Measurements from ENCODE around the gene ARHGEF12.

ARHGEF12 gene

DNA sequence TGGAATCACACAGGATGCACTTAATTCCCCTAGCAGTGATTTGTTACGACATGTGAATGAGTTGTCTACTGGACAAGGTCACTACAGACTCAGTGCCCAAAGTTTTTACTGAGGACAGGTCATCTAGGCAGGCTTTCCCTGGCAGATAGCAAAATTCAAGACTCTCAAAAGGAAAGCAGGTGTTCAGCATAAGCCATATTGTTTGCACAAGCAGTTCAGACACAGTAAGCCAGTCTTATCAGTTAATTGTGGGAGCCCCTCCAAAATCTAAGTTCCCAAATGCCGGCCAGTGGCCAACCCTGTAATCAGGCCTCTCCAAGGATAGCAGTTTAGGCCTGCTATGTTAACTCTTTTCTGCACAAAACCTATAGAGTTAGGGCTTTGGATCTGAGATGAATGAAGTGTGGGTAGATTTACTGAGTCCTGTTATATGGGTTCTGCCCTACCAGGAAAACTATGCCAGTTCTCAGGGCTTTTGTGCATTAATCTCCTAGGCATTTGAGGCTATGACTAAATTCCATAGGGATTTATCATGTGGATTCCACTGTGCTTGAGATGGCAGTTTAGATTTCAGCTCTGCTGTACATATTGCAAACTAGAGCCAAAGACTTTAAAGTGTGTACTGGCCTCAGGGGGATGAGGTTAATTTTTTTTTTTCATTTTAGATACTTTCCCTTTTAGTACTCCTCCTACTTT is 4.8 kb upstream of the ARHGEF12 start:
- DNase-seq, result no peak
- H3K4me1 Mint-ChIP-seq (ENCODE audit: low read depth), result peaks cover 19% of the 10 kb centered on the region
- no peak overlapping the region for H3K4me3 Mint-ChIP-seq
- H3K36me3 Mint-ChIP-seq (ENCODE audit: low read depth), result no peaks in the 10 kb centered on the region
- H3K27ac Mint-ChIP-seq, result no peak overlapping the region
- H3K9me3 Mint-ChIP-seq, result no peaks in the 10 kb centered on the region
- H3K27me3 Mint-ChIP-seq, result peaks cover 52% of the 10 kb centered on the region

- DNase-seq, result no peak
- peaks cover 49% of the 10 kb centered on the region for H3K27me3 Mint-ChIP-seq
- H3K9me3 Mint-ChIP-seq, result no peaks in the 10 kb centered on the region
- H3K27ac Mint-ChIP-seq, result no peak overlapping the region
- no peak overlapping the region for H3K4me3 Mint-ChIP-seq
- peaks cover 4% of the 10 kb centered on the region for H3K36me3 Mint-ChIP-seq (ENCODE audit: low read depth)
- peaks cover 23% of the 10 kb centered on the region for H3K4me1 Mint-ChIP-seq (ENCODE audit: low read depth)
Observed at GRCh38 chr11:120332822-120333716, 3.1 kb upstream of the ARHGEF12 start.

- H3K9me3 Mint-ChIP-seq, result no peaks in the 10 kb centered on the region
- peaks cover 28% of the 10 kb centered on the region for H3K4me1 Mint-ChIP-seq (ENCODE audit: low read depth)
- DNase-seq, result no peak
- no peak overlapping the region for H3K4me3 Mint-ChIP-seq
- peaks cover 4% of the 10 kb centered on the region for H3K36me3 Mint-ChIP-seq (ENCODE audit: low read depth)
- H3K27me3 Mint-ChIP-seq, result peaks cover 50% of the 10 kb centered on the region
- H3K27ac Mint-ChIP-seq, result no peak overlapping the region
Observed at GRCh38 chr11:120333801-120334200, 2.4 kb upstream of the ARHGEF12 start.

DNA sequence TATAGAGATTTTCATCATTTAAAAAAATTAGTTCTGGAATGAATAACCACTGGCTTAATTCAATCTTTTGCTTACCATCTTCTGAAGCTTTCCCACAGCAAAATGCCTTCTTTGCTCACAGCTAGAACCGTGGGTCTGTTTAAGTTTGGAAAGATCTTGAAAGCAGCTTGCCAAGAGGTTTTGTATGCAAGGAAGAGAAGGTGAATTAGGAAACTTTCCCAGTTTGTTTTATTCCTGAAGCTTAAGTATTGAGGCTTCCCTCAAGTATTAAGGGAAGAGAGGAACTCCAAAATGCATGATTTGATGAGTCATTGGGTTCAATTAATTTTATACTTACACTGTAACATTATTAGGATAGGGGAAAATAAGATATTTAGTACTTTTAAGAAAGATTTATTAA is 1.9 kb upstream of the ARHGEF12 start:
- Mint-ChIP-seq H3K27me3 (peaks cover 51% of the 10 kb centered on the region), H3K4me1 (ENCODE audit: low read depth) (peaks cover 30% of the 10 kb centered on the region), H3K27ac (no peak overlapping the region), H3K9me3 (no peaks in the 10 kb centered on the region), H3K36me3 (ENCODE audit: low read depth) (peaks cover 4% of the 10 kb centered on the region), H3K4me3 (no peak overlapping the region)
- no peak for DNase-seq

DNA sequence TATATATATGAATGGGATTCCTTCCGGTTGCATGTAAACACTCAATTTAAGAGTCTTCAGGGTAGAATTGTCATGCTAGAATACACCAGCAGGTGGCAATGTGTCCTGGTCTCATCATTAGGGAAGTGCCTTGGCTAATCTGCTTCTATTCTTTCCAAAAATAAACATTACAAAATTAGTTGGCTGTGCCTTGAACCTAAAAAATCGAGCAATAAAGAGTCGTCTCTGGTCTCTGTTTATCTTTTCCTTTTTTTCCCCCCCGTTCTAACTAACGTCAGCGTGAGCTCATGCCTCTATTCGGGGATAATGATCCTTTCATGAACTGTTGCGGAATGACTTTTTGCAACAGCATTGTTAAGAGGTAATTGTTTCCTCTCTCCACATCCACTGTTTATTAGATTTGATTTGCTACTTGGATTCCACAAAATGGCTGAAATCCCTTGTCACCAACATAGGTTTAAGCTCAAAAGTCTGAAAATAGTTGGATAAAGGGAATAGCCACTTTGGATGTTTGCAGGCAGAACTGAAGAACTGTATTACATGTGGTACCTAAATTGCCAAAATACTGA is 1.2 kb upstream of the ARHGEF12 start:
- H3K27me3 Mint-ChIP-seq, result peaks cover 53% of the 10 kb centered on the region
- H3K9me3 Mint-ChIP-seq, result no peaks in the 10 kb centered on the region
- no peak overlapping the region for H3K27ac Mint-ChIP-seq
- H3K4me1 Mint-ChIP-seq (ENCODE audit: low read depth), result peaks cover 36% of the 10 kb centered on the region
- H3K36me3 Mint-ChIP-seq (ENCODE audit: low read depth), result peaks cover 4% of the 10 kb centered on the region
- H3K4me3 Mint-ChIP-seq, result peak overlapping the region; percentile 65
- DNase-seq, result no peak

DNA sequence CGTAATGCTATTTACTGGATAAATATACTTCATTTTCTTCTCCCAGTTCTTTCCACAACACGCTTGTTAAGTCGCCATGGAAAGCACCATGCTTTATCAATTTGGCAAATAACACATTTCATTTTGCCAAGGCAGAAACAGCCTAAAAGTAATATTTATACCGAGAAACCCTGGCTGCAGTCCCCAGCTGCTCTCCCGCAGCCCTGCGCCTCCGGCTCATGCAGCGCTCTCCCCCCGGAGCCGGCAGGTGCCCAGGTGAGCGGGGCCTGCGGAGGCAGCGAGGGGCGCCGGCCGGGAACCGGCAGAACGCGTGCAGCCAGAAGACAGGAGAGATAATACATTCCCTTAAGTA is 681 bp upstream of the ARHGEF12 start:
- Mint-ChIP-seq H3K4me1 (ENCODE audit: low read depth) (peaks cover 42% of the 10 kb centered on the region), H3K9me3 (no peaks in the 10 kb centered on the region), H3K4me3 (peak overlapping the region; percentile 65), H3K36me3 (ENCODE audit: low read depth) (peaks cover 4% of the 10 kb centered on the region), H3K27me3 (peaks cover 53% of the 10 kb centered on the region), H3K27ac (no peak overlapping the region)
- no peak for DNase-seq

DNA sequence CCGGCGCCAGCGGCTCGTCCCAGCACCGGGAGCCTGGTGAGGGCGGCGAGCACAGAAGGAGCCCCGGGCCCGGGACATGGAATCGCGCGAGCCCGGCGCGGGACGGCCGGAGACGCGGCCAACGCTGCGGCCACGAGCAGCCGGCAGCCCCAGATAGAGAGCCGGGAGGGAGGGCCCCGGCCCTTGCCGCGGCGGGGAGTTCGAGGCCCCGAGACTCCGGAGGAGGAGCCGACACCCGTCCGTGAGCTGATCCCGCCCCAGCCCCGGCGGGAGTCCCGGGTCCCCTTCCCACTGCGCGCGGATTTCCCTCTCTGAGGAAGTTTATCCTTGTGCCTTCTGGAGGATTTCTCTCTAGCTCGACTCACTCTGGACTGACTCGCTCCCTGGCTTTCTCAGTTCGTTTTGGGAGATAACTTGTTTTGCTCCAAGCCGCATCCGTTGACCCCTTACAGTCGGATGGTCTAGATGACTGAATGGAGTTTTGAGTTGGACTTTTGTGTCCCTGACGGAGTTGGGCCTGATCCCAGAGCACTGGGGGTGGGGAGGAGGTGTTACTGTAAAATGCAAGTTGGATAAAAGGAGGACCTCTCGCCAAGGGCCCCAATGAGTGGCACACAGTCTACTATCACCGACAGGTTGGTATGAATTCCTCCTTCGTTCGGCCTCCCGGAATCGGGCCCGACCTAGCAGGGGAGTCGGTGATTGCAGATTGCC is 585 bp downstream of the ARHGEF12 start:
- peaks cover 4% of the 10 kb centered on the region for H3K36me3 Mint-ChIP-seq (ENCODE audit: low read depth)
- DNase-seq, result peak; percentile 57
- H3K4me1 Mint-ChIP-seq (ENCODE audit: low read depth), result peaks cover 45% of the 10 kb centered on the region
- peak overlapping the region; percentile 72 for H3K27ac Mint-ChIP-seq
- H3K4me3 Mint-ChIP-seq, result peak overlapping the region; percentile 84
- peaks cover 60% of the 10 kb centered on the region for H3K27me3 Mint-ChIP-seq
- H3K9me3 Mint-ChIP-seq, result no peaks in the 10 kb centered on the region

DNA sequence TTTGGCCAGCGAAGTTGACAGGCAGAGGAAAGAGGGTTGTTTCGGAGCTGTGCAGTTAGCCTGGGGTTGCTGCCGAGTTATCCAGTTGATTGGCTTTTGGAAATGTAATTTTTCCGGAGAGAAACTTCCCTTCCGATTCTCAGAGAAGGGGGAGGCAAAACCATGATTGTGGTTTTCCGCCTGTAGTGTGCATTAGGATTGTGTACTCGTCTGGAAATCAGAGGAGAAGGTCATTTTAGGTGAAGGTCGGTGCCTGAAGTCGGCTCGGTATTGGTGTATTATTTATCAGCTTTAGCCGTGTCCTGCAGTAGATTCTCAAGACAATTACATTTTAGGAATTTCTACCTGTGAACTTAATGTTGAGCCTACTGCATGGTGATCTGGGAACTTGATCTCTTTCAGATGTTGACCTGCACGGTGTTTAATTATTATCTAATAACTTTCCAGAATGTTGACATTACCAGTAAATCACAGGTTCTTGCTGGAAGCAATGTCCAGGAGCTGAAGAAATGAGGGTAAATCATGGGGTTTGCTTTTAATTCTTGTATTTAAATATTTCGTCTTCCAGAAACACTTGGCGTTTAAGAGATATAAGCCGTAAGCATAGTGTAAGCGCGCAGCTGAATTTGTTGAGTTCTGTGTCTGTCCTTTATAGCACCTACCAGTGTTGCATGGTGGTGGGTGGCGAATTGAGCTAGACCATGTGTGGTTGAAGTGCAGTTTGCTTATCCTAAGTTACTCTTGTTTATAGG is 1.3 kb downstream of the ARHGEF12 start:
- peak overlapping the region; percentile 72 for H3K27ac Mint-ChIP-seq
- peaks cover 64% of the 10 kb centered on the region for H3K27me3 Mint-ChIP-seq
- H3K4me1 Mint-ChIP-seq (ENCODE audit: low read depth), result peaks cover 48% of the 10 kb centered on the region
- H3K9me3 Mint-ChIP-seq, result peaks cover 5% of the 10 kb centered on the region
- DNase-seq, result no peak
- peak overlapping the region; percentile 84 for H3K4me3 Mint-ChIP-seq
- H3K36me3 Mint-ChIP-seq (ENCODE audit: low read depth), result peaks cover 4% of the 10 kb centered on the region

DNA sequence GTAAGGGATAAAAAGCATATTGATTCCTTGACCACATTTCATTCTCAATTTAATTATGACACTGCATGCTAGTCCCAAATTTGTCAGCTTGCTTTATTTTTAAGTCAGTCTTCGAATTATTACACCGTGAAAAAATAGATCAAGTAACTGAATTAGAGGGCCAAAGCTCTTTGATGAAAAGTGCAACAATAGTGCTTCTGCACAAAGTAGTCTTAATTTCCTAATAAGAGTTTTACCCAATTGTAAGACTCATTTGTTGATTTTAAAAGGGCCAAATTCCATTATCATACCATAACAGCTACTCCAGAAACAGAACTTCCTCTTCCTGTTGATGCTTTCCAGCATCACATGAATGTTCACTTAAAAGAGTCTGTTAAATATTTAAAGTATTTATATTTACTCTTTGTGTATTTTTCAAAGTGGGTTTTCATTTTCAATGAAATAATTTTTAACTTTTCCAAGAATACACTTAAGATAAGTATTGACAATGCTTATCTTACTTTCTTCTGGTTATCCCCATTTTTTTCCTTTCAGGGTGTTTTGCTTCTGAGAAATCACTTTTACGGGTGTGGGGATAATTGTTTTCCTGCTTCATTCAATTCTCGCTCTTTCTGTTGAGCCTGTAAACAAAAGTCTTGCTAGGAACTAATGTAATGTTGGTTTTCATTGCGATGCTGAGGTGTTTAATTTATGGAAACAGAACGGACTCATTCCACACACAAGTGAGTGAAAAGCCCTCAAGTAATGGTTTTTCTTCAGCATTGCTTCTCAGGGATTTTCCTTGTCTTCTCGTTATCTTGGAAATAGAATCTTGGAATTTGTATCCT is 2.1 kb downstream of the ARHGEF12 start:
- Mint-ChIP-seq H3K27me3 (peaks cover 60% of the 10 kb centered on the region), H3K4me3 (peak overlapping the region; percentile 84), H3K4me1 (ENCODE audit: low read depth) (peaks cover 45% of the 10 kb centered on the region), H3K36me3 (ENCODE audit: low read depth) (peaks cover 4% of the 10 kb centered on the region), H3K9me3 (peaks cover 5% of the 10 kb centered on the region), H3K27ac (no peak overlapping the region)
- no peak for DNase-seq

GRCh38 chr11:120339394-120339890 is 3.2 kb downstream of the ARHGEF12 start:
- no peak overlapping the region for H3K27ac Mint-ChIP-seq
- no peak for DNase-seq
- peaks cover 4% of the 10 kb centered on the region for H3K36me3 Mint-ChIP-seq (ENCODE audit: low read depth)
- peaks cover 54% of the 10 kb centered on the region for H3K4me1 Mint-ChIP-seq (ENCODE audit: low read depth)
- H3K27me3 Mint-ChIP-seq, result peaks cover 59% of the 10 kb centered on the region
- H3K4me3 Mint-ChIP-seq, result no peak overlapping the region
- peaks cover 5% of the 10 kb centered on the region for H3K9me3 Mint-ChIP-seq

DNA sequence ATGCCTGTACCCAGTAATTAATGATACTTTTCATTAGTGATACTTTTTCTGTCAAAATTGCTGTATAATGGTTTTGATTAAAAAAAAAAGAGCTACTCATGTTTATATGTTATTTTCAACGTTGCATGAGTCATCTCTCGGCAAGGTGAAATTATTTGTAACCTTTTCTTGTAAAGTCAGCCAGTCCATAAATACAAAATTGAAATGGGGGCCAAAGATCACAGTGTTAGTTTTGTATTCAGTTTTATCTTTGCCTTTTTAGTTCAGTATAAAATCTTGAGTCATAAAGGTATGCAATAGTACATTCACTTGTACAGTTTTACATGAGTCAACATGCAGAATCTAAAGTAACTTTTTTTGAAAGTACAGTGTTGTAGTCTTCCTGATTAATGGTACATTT is 4.3 kb downstream of the ARHGEF12 start:
- peaks cover 66% of the 10 kb centered on the region for H3K27me3 Mint-ChIP-seq
- H3K36me3 Mint-ChIP-seq (ENCODE audit: low read depth), result peaks cover 4% of the 10 kb centered on the region
- H3K27ac Mint-ChIP-seq, result no peak overlapping the region
- H3K4me1 Mint-ChIP-seq (ENCODE audit: low read depth), result peaks cover 56% of the 10 kb centered on the region
- no peak overlapping the region for H3K4me3 Mint-ChIP-seq
- no peak for DNase-seq
- H3K9me3 Mint-ChIP-seq, result peaks cover 5% of the 10 kb centered on the region

GRCh38 chr11:120342226-120342625 is 6.0 kb downstream of the ARHGEF12 start:
- Mint-ChIP-seq H3K9me3 (peaks cover 5% of the 10 kb centered on the region), H3K4me1 (ENCODE audit: low read depth) (peaks cover 59% of the 10 kb centered on the region), H3K27me3 (peaks cover 77% of the 10 kb centered on the region), H3K27ac (no peak overlapping the region), H3K36me3 (ENCODE audit: low read depth) (no peaks in the 10 kb centered on the region), H3K4me3 (no peak overlapping the region)
- DNase-seq, result no peak

DNA sequence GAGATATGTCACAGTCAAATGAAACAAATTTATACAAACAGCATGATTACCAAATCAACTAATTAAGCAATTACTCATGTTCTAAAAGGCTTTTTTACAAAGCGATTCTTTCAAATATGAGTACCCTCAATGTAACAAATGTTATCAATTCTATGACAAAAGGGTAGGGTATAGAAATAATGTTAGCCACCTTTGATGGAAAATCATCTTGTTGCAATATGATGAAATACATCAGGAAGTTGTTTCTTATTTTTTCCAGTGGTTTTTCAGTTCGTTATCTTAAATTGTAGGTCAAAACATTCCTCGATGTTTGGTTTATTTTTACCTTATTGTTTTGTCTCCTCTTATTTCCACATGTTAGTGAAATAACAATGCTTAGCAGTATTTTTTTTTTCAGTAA is 6.5 kb downstream of the ARHGEF12 start:
- H3K27ac Mint-ChIP-seq, result no peak overlapping the region
- H3K27me3 Mint-ChIP-seq, result peaks cover 77% of the 10 kb centered on the region
- H3K36me3 Mint-ChIP-seq (ENCODE audit: low read depth), result no peaks in the 10 kb centered on the region
- H3K4me1 Mint-ChIP-seq (ENCODE audit: low read depth), result peaks cover 55% of the 10 kb centered on the region
- no peak for DNase-seq
- peaks cover 5% of the 10 kb centered on the region for H3K9me3 Mint-ChIP-seq
- no peak overlapping the region for H3K4me3 Mint-ChIP-seq

Measured in activated T-cell treated with anti-CD3 and anti-CD28 coated beads, Interleukin-2, amount 50 U/mL, for 24 hours (primary cell).